ENCODE data around the gene SVBP.

Gene SVBP

GRCh38 chr1:42797979-42798378, 19.2 kb downstream of the SVBP start:
- DNase-seq = no peak

- DNase-seq = no peak
These were observed 19.8 kb downstream of the SVBP start for GRCh38 chr1:42797414-42797813.

- no peak for DNase-seq
These were observed 23.4 kb downstream of the SVBP start for GRCh38 chr1:42793824-42794223.

GRCh38 chr1:42788021-42788420, 29.2 kb downstream of the SVBP start:
- no peak for DNase-seq

GRCh38 chr1:42786097-42786496, 31.1 kb downstream of the SVBP start:
- DNase-seq = no peak

GRCh38 chr1:42784946-42785693, 32.1 kb downstream of the SVBP start, which contains the start of gene TMEM269:
Gene TMEM269 (plus strand): TSS chr1:42784991. CDS start chr1:42789894, 4,903 bp downstream.
- DNase-seq = peak in 3 of 4 experiments; percentile 13 to 28 (median 21)

GRCh38 chr1:42784547-42784945, 32.7 kb downstream of the SVBP start:
- DNase-seq = no peak

GRCh38 chr1:42783092-42783491, 34.1 kb downstream of the SVBP start:
- no peak for DNase-seq

GRCh38 chr1:42780176-42780575, 37.0 kb downstream of the SVBP start:
- DNase-seq = no peak

GRCh38 chr1:42779725-42780124, 37.5 kb downstream of the SVBP start:
- DNase-seq = no peak

GRCh38 chr1:42777852-42778251, 39.3 kb downstream of the SVBP start:
- DNase-seq = no peak

- DNase-seq = no peak
These were observed 40.7 kb downstream of the SVBP start for GRCh38 chr1:42776502-42776901.

- DNase-seq = no peak
These were observed 42.2 kb downstream of the SVBP start for GRCh38 chr1:42774928-42775526.

GRCh38 chr1:42773420-42773819, 43.8 kb downstream of the SVBP start:
- DNase-seq = no peak

- no peak for DNase-seq
These were observed 47.4 kb downstream of the SVBP start for GRCh38 chr1:42769811-42770210.

- DNase-seq = no peak
These were observed 49.0 kb downstream of the SVBP start for GRCh38 chr1:42768172-42768571.

GRCh38 chr1:42767510-42768000, 49.6 kb downstream of the SVBP start:
- no peak for DNase-seq

GRCh38 chr1:42766741-42767509, 50.3 kb downstream of the SVBP start, which contains the start of the genes C1orf50 and P3H1:
Gene C1orf50 (plus strand): TSS chr1:42767249. CDS start chr1:42767312, 63 bp downstream.
Gene P3H1 (minus strand): TSS chr1:42767028. CDS start chr1:42766971, 57 bp downstream.
- DNase-seq = peak; percentile 97 to 99 (median 98)

GRCh38 chr1:42765832-42766740, 51.1 kb downstream of the SVBP start:
- DNase-seq = peak in 1 of 4 experiments; percentile 17

- no peak for DNase-seq
These were observed 51.9 kb downstream of the SVBP start for GRCh38 chr1:42765269-42765668.

- DNase-seq = no peak
These were observed 54.9 kb downstream of the SVBP start for GRCh38 chr1:42762269-42762668.

GRCh38 chr1:42761567-42761966, 55.6 kb downstream of the SVBP start:
- no peak for DNase-seq
